Measurements from ENCODE around the gene GTF2A1L. TPM values are rescaled to one million over a fixed set of nuclear protein-coding genes. Genes with fewer than 3 reads are reported as not detected.
"Not testable (repeated sequence)": the region's sequence is repeated elsewhere in the genome, so short reads cannot be mapped to it uniquely, and the experiment has no call there.

Gene GTF2A1L
- total and polyA plus RNA-seq, 9 donors, result 0.28 to 3.4 (median 0.84) TPM; not detected in 1

DNA sequence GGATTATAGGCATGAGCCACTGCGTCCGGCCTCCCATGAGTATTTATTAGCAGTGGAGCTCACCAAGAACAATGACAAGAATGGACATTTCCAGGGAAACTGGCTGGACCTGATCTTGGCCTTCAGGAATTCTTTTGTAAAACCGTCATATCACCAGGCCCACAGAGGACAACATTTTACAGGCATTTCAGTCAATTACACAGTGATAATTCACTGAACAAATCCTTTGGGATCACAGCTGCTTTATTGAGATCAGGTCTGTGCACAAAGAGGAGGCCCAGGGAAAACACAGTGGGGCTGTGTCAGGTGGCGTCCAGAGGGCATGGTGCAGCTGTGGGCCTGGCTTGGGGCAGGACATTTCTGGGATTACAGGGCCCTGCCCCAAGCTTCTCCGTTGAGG lies 30.1 kb upstream of the GTF2A1L start:
- Histone ChIP-seq H3K27me3 (ENCODE audit: control insufficient read depth, insufficient read depth, low read length) (no peaks in the 10 kb centered on the region), H3K4me1 (ENCODE audit: control insufficient read depth, insufficient read depth, low read length) (peaks cover 21% of the 10 kb centered on the region), H3K36me3 (ENCODE audit: control insufficient read depth, insufficient read depth, low read length) (peaks cover 1% of the 10 kb centered on the region), H3K9me3 (replicated peaks; ENCODE audit: control insufficient read depth, low read depth, low read length) (no peaks in the 10 kb centered on the region), H3K4me3 (ENCODE audit: low read length) (no peak overlapping the region), H3K27ac (ENCODE audit: low read length) (peak overlapping the region; percentile 23)
- peak; percentile 68 for DNase-seq
- WGBS (ENCODE audit: insufficient coverage), result 46% methylated on average over 4 of the region's 5 CpGs

GRCh38 chr2:48587961-48588360 lies 29.7 kb upstream of the GTF2A1L start:
- no CpG with 5 or more reads among the region's 3 CpGs for WGBS (ENCODE audit: insufficient coverage)
- peak; percentile 71 for DNase-seq
- Histone ChIP-seq H3K27ac (ENCODE audit: low read length) (peak overlapping the region; percentile 23), H3K36me3 (ENCODE audit: control insufficient read depth, insufficient read depth, low read length) (no peaks in the 10 kb centered on the region), H3K9me3 (replicated peaks; ENCODE audit: control insufficient read depth, low read depth, low read length) (no peaks in the 10 kb centered on the region), H3K27me3 (ENCODE audit: control insufficient read depth, insufficient read depth, low read length) (no peaks in the 10 kb centered on the region), H3K4me1 (ENCODE audit: control insufficient read depth, insufficient read depth, low read length) (peaks cover 21% of the 10 kb centered on the region), H3K4me3 (ENCODE audit: low read length) (no peak overlapping the region)

- H3K27ac ChIP-seq (ENCODE audit: low read length), result no peak overlapping the region
- H3K4me3 ChIP-seq (ENCODE audit: low read length), result no peak overlapping the region
- no peaks in the 10 kb centered on the region for H3K27me3 ChIP-seq (ENCODE audit: control insufficient read depth, insufficient read depth, low read length)
- no peaks in the 10 kb centered on the region for H3K36me3 ChIP-seq (ENCODE audit: control insufficient read depth, insufficient read depth, low read length)
- no peaks in the 10 kb centered on the region for H3K9me3 ChIP-seq (replicated peaks; ENCODE audit: control insufficient read depth, low read depth, low read length)
- no CpG with 5 or more reads among the region's 1 CpG for WGBS (ENCODE audit: insufficient coverage)
- no peak for DNase-seq
- peaks cover 21% of the 10 kb centered on the region for H3K4me1 ChIP-seq (ENCODE audit: control insufficient read depth, insufficient read depth, low read length)
Observed at GRCh38 chr2:48588745-48589144, 28.9 kb upstream of the GTF2A1L start.

DNA sequence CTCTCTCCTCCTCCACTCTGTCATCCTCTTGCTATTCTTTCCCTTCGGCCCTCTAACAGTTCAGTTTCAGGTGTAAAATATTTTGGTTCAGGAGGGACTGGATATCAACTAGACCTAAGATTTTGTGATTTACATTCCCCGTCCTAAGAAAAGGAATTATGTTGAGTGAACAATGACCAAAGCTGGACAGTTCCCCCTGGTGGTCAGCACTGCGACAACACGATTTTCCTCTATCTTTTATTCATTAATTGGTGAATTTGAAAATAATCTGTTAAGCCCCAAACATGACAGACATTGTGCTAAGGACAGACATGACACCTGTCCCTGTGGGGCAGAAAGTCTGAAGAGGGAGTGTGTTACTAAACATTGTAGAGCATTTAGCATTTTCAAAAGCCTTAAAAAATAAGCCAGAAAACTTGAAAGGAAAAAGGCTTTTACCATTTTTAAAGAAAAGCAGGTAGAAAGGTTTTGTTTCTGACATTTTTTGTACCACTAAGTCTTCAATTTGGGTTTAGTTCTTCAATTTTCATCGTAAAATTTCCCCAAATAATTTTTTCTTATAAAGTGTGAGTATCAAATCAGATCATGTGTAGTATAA lies 28.4 kb upstream of the GTF2A1L start:
- Histone ChIP-seq H3K36me3 (ENCODE audit: control insufficient read depth, insufficient read depth, low read length) (no peaks in the 10 kb centered on the region), H3K4me1 (ENCODE audit: control insufficient read depth, insufficient read depth, low read length) (peaks cover 21% of the 10 kb centered on the region), H3K9me3 (replicated peaks; ENCODE audit: control insufficient read depth, low read depth, low read length) (no peaks in the 10 kb centered on the region), H3K27me3 (ENCODE audit: control insufficient read depth, insufficient read depth, low read length) (no peaks in the 10 kb centered on the region), H3K27ac (ENCODE audit: low read length) (no peak overlapping the region), H3K4me3 (ENCODE audit: low read length) (no peak overlapping the region)
- no CpG with 5 or more reads among the region's 5 CpGs for WGBS (ENCODE audit: insufficient coverage)
- DNase-seq, result peak; percentile 61

DNA sequence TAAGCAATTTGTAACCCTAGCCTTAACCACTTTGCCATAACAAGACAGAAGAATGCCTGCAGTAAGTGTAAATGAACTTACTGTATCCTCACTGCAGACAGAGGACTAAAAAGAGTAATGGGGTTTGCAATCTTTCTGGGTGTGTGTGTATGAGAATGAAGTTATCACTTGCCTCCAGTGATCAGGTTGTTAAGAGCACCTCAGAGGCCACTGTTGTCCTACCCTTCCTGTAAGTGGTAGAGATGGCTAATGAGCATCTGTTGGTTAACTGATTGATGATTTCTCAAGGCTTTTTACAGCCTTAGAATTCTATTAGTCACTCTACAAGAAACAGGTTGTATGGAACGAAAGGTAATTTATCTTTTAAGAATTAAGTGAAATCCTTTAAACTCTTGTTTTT lies 27.6 kb upstream of the GTF2A1L start:
- Histone ChIP-seq H3K4me1 (ENCODE audit: control insufficient read depth, insufficient read depth, low read length) (peaks cover 21% of the 10 kb centered on the region), H3K9me3 (replicated peaks; ENCODE audit: control insufficient read depth, low read depth, low read length) (no peaks in the 10 kb centered on the region), H3K4me3 (ENCODE audit: low read length) (no peak overlapping the region), H3K36me3 (ENCODE audit: control insufficient read depth, insufficient read depth, low read length) (no peaks in the 10 kb centered on the region), H3K27me3 (ENCODE audit: control insufficient read depth, insufficient read depth, low read length) (no peaks in the 10 kb centered on the region), H3K27ac (ENCODE audit: low read length) (no peak overlapping the region)
- no peak for DNase-seq
- no CpG with 5 or more reads among the region's 1 CpG for WGBS (ENCODE audit: insufficient coverage)

DNA sequence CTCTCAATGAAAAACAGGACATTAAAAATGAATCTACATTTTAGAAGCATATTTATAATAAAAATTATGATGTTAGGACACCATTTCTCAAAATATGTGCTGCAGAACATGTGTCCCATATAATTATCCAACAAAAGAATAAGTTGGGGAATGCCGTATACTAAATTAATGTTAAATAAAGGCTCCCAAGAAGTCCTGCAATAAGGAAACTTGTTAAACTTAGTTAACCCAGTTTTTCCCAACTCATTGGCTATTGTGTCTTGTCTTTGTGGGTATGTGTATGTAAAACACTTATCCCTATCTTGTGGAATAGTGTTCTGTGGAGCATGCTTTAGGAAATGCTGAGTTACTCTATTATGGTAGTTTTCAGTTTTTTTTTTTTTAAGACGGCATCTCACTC lies 25.6 kb upstream of the GTF2A1L start:
- Histone ChIP-seq H3K4me1 (ENCODE audit: control insufficient read depth, insufficient read depth, low read length) (peaks cover 8% of the 10 kb centered on the region), H3K36me3 (ENCODE audit: control insufficient read depth, insufficient read depth, low read length) (no peaks in the 10 kb centered on the region), H3K27me3 (ENCODE audit: control insufficient read depth, insufficient read depth, low read length) (no peaks in the 10 kb centered on the region), H3K4me3 (ENCODE audit: low read length) (no peak overlapping the region), H3K27ac (ENCODE audit: low read length) (no peak overlapping the region), H3K9me3 (replicated peaks; ENCODE audit: control insufficient read depth, low read depth, low read length) (no peaks in the 10 kb centered on the region)
- WGBS (ENCODE audit: insufficient coverage), result no CpG with 5 or more reads among the region's 2 CpGs
- DNase-seq, result no peak

GRCh38 chr2:48596751-48597150 lies 20.9 kb upstream of the GTF2A1L start:
- not testable (repeated sequence) for H3K4me1 ChIP-seq (ENCODE audit: control insufficient read depth, insufficient read depth, low read length); H3K27ac ChIP-seq (ENCODE audit: low read length); H3K4me3 ChIP-seq (ENCODE audit: low read length); H3K9me3 ChIP-seq (replicated peaks; ENCODE audit: control insufficient read depth, low read depth, low read length); H3K36me3 ChIP-seq (ENCODE audit: control insufficient read depth, insufficient read depth, low read length); DNase-seq; H3K27me3 ChIP-seq (ENCODE audit: control insufficient read depth, insufficient read depth, low read length)
- WGBS (ENCODE audit: insufficient coverage), result 98% methylated on average over 4 of the region's 7 CpGs

DNA sequence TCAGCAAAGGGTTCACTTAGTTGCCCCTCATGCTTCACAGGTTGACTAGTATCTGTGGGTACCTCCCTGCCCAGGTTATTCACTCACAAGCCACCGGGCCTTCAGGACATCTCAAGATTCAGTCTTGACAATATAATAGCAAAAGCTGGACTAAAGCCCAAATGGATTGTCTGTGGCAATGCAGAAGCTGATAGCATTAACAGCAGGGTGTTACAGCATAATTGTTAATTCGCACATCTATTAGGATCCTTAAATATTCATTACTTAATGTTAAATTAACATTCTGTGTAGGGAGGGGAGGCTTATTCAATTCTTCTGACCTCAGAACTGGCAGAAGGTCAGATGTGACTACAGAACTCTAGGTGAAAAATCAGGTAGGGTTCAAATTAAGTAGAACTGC lies 20.2 kb upstream of the GTF2A1L start:
- Histone ChIP-seq H3K27ac (ENCODE audit: low read length) (no peak overlapping the region), H3K9me3 (replicated peaks; ENCODE audit: control insufficient read depth, low read depth, low read length) (no peaks in the 10 kb centered on the region), H3K36me3 (ENCODE audit: control insufficient read depth, insufficient read depth, low read length) (no peaks in the 10 kb centered on the region), H3K4me3 (ENCODE audit: low read length) (no peak overlapping the region), H3K27me3 (ENCODE audit: control insufficient read depth, insufficient read depth, low read length) (no peaks in the 10 kb centered on the region), H3K4me1 (ENCODE audit: control insufficient read depth, insufficient read depth, low read length) (no peaks in the 10 kb centered on the region)
- DNase-seq, result no peak
- no CpG with 5 or more reads among the region's 2 CpGs for WGBS (ENCODE audit: insufficient coverage)

- H3K27me3 ChIP-seq (ENCODE audit: control insufficient read depth, insufficient read depth, low read length), result no peaks in the 10 kb centered on the region
- H3K4me1 ChIP-seq (ENCODE audit: control insufficient read depth, insufficient read depth, low read length), result no peaks in the 10 kb centered on the region
- peak; percentile 60 for DNase-seq
- peaks cover 3% of the 10 kb centered on the region for H3K36me3 ChIP-seq (ENCODE audit: control insufficient read depth, insufficient read depth, low read length)
- no CpG with 5 or more reads among the region's 4 CpGs for WGBS (ENCODE audit: insufficient coverage)
- H3K27ac ChIP-seq (ENCODE audit: low read length), result no peak overlapping the region
- H3K4me3 ChIP-seq (ENCODE audit: low read length), result no peak overlapping the region
- H3K9me3 ChIP-seq (replicated peaks; ENCODE audit: control insufficient read depth, low read depth, low read length), result no peaks in the 10 kb centered on the region
Observed at GRCh38 chr2:48600204-48600813, 17.3 kb upstream of the GTF2A1L start.

- no CpG with 5 or more reads among the region's 3 CpGs for WGBS (ENCODE audit: insufficient coverage)
- peaks cover 3% of the 10 kb centered on the region for H3K36me3 ChIP-seq (ENCODE audit: control insufficient read depth, insufficient read depth, low read length)
- no peak for DNase-seq
Observed at GRCh38 chr2:48600917-48601316, 16.7 kb upstream of the GTF2A1L start.

GRCh38 chr2:48601349-48601748 lies 16.3 kb upstream of the GTF2A1L start:
- DNase-seq, result no peak
- WGBS (ENCODE audit: insufficient coverage), result 71% methylated on average over 7 of the region's 7 CpGs

More at GRCh38 chr2:48600917-48601316, 16.7 kb upstream of the GTF2A1L start:
- Histone ChIP-seq H3K27me3 (ENCODE audit: control insufficient read depth, insufficient read depth, low read length) (no peaks in the 10 kb centered on the region), H3K4me3 (ENCODE audit: low read length) (no peak overlapping the region), H3K9me3 (replicated peaks; ENCODE audit: control insufficient read depth, low read depth, low read length) (no peaks in the 10 kb centered on the region), H3K27ac (ENCODE audit: low read length) (no peak overlapping the region), H3K4me1 (ENCODE audit: control insufficient read depth, insufficient read depth, low read length) (no peaks in the 10 kb centered on the region)

More at GRCh38 chr2:48601349-48601748, 16.3 kb upstream of the GTF2A1L start:
- Histone ChIP-seq H3K27ac (ENCODE audit: low read length) (no peak overlapping the region), H3K4me1 (ENCODE audit: control insufficient read depth, insufficient read depth, low read length) (no peaks in the 10 kb centered on the region), H3K36me3 (ENCODE audit: control insufficient read depth, insufficient read depth, low read length) (peaks cover 3% of the 10 kb centered on the region), H3K4me3 (ENCODE audit: low read length) (no peak overlapping the region), H3K9me3 (replicated peaks; ENCODE audit: control insufficient read depth, low read depth, low read length) (no peaks in the 10 kb centered on the region), H3K27me3 (ENCODE audit: control insufficient read depth, insufficient read depth, low read length) (no peaks in the 10 kb centered on the region)

All from muscle of leg (tissue), 11 donors.